H1 (cell line): ENCODE data around the gene MAGI1. TPM values are rescaled to one million over a fixed set of nuclear protein-coding genes. Genes with fewer than 3 reads are reported as not detected.

Experiments used
- BCL11A ChIP-seq, 2 experiments: IDR thresholded peaks; one replicate each; pipeline ENCODE4 v1.6.1; 2011; ENCODE audit warnings: low read depth in 2 of 2, low read length in 2 of 2, mild to moderate bottlenecking in 2 of 2
- CBX8 ChIP-seq: fragments of 300-800, 300-1000 bp; sonication (generic); IDR thresholded peaks from 2 replicates; pipeline ENCODE4 v1.7.1; 2016; ENCODE audit warnings: low read depth, low read length, borderline replicate concordance
- EGR1 ChIP-seq: IDR thresholded peaks from 2 replicates; pipeline ENCODE4 v1.6.1; 2011; ENCODE audit warnings: low read depth, low read length, borderline replicate concordance
- HDAC2 ChIP-seq, 2 experiments: fragments of 300-600 bp in 1 of 2; sonication (generic) in 1 of 2; IDR thresholded peaks; 2 replicates each; pipeline ENCODE4 v1.6.1; 2011 to 2012; ENCODE audit warnings: low read depth in 2 of 2, low read length in 2 of 2, mild to moderate bottlenecking in 2 of 2, moderate library complexity in 2 of 2, borderline replicate concordance in 1 of 2, inconsistent platforms in 1 of 2
- NANOG ChIP-seq: IDR thresholded peaks from 2 replicates; pipeline ENCODE4 v1.6.1; 2011; ENCODE audit warnings: low read length, low read depth, mild to moderate bottlenecking, inconsistent platforms; ENCODE audit not compliant: insufficient read depth, poor library complexity, severe bottlenecking
- YY1 ChIP-seq: IDR thresholded peaks from 2 replicates; pipeline ENCODE4 v1.6.1; 2011; ENCODE audit warnings: low read depth, mild to moderate bottlenecking, low read length
- ZNF274 ChIP-seq: IDR thresholded peaks from 2 replicates; pipeline ENCODE4 v1.7.0; 2012; ENCODE audit warnings: low read length, borderline replicate concordance; ENCODE audit errors: extremely low read depth
- polyA plus RNA-seq, 7 experiments: library from polyadenylated mRNA; depleted of rRNA in 3 of 7; stranded (reverse) in 5 of 7; unstranded in 2 of 7; fragments of >200 nt in 5 of 7; fragments of 200-250 nt in 2 of 7; gene quantifications; 1 replicate in 5 of 7; 2 replicates in 1 of 7; 4 replicates in 1 of 7; pipeline versions ENCODE4 v1.2.1 to v1.2.3, GENCODE V29; 2011 to 2013; ENCODE audit warnings: missing spikeins in 2 of 7, mixed read lengths in 2 of 7
- total RNA-seq: library from RNA; stranded (reverse); fragmentation: NEBNext Ultra II Directional; extraction: Animal tissue kit (Norgen Biotek cat#: 25700); gene quantifications from 2 replicates; pipeline ENCODE4 v1.2.1, GENCODE V29; 2021

Gene MAGI1
- total and polyA plus RNA-seq, 2 of the 8 experiments (the other 6 are each of a cell fraction or from before 2014, with no cell fraction given), result 19.8 to 78.0 TPM

GRCh38 chr3:65535260-65535659 lies 503.5 kb downstream of the MAGI1 start (continued):
- no peak for TF ChIP-seq HDAC2 (IDR thresholded peaks at IDR 0.05; ENCODE audit: borderline replicate concordance in 1 of 2, low read depth in 2 of 2, low read length in 2 of 2)
- no peak for TF ChIP-seq BCL11A (IDR thresholded peaks at IDR 0.05; ENCODE audit: low read depth in 2 of 2, low read length in 2 of 2)
- TF ChIP-seq CBX8, result no peak
- TF ChIP-seq ZNF274, result no peak
- TF ChIP-seq EGR1, result no peak
- no peak for TF ChIP-seq YY1
- TF ChIP-seq NANOG, result no peak
